ENCODE data around the gene MCF2.

MCF2 gene

DNA sequence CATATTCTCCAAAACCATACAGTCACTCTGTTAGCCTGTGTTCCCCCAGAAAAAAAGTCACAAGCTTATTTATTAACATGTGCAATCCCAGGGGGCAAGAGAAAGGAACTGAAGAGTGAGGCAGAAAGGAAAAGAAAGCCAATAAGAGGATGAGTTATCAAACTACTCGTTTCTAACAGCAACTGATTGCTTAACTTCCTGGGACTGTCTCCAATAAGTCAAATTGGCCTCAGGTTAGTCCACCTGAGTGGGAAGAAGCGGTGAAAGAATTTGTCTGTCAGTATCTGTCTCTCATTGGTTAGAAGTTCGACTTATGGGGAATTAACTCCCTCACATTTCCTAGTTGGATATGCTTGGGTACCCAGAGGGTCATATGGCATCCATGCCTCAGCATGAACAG lies 163.4 kb downstream of the MCF2 start:
- H3K4me1 ChIP-seq (ENCODE audit: control insufficient read depth, insufficient read depth, low read length) = no peaks in the 10 kb centered on the region
- H3K9me3 ChIP-seq (ENCODE audit: control insufficient read depth, insufficient read depth, low read depth, low read length) = no peaks in the 10 kb centered on the region
- no peak overlapping the region for H3K27ac ChIP-seq (ENCODE audit: low read depth, low read length)
- H3K4me3 ChIP-seq (ENCODE audit: low read depth, low read length) = no peak overlapping the region
- no peak overlapping the region for H3K9ac ChIP-seq (ENCODE audit: low read length)
- no peaks in the 10 kb centered on the region for H3K36me3 ChIP-seq (ENCODE audit: control insufficient read depth, insufficient read depth, low read length)
- no peaks in the 10 kb centered on the region; the same call in 1 of the 2 replicates for H3K27me3 ChIP-seq (ENCODE audit: control insufficient read depth, insufficient read depth, low read length)

GRCh38 chrX:139543920-139544319 lies 164.0 kb downstream of the MCF2 start:
- H3K9ac ChIP-seq (ENCODE audit: low read length) = no peak overlapping the region
- no peaks in the 10 kb centered on the region for H3K9me3 ChIP-seq (ENCODE audit: control insufficient read depth, insufficient read depth, low read depth, low read length)
- no peaks in the 10 kb centered on the region for H3K36me3 ChIP-seq (ENCODE audit: control insufficient read depth, insufficient read depth, low read length)
- no peak overlapping the region for H3K27ac ChIP-seq (ENCODE audit: low read depth, low read length)
- no peaks in the 10 kb centered on the region for H3K4me1 ChIP-seq (ENCODE audit: control insufficient read depth, insufficient read depth, low read length)
- H3K27me3 ChIP-seq (ENCODE audit: control insufficient read depth, insufficient read depth, low read length) = no peaks in the 10 kb centered on the region; the same call in 1 of the 2 replicates
- no peak overlapping the region for H3K4me3 ChIP-seq (ENCODE audit: low read depth, low read length)

DNA sequence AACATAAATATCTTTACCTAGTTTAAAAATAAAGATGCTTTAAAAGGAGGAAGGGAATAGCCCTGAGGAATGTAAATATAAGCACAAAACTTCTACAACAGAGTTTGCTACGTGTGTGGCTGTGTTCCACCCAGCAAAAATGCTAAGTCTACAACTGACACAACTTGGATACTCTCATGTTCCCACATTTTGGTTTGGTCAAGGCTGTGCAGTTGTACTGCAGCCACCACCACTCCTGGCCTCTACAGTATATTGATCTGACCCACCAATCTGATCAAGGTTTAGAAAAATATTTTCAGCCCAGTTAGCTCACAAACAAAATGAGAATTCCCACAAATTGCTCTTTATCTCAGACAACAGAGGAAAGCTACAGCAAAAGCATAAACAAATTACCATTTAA lies 165.3 kb downstream of the MCF2 start:
- Histone ChIP-seq H3K27ac (ENCODE audit: low read depth, low read length) (no peak overlapping the region), H3K9me3 (ENCODE audit: control insufficient read depth, insufficient read depth, low read depth, low read length) (no peaks in the 10 kb centered on the region), H3K27me3 (ENCODE audit: control insufficient read depth, insufficient read depth, low read length) (no peaks in the 10 kb centered on the region; the same call in 1 of the 2 replicates)

DNA sequence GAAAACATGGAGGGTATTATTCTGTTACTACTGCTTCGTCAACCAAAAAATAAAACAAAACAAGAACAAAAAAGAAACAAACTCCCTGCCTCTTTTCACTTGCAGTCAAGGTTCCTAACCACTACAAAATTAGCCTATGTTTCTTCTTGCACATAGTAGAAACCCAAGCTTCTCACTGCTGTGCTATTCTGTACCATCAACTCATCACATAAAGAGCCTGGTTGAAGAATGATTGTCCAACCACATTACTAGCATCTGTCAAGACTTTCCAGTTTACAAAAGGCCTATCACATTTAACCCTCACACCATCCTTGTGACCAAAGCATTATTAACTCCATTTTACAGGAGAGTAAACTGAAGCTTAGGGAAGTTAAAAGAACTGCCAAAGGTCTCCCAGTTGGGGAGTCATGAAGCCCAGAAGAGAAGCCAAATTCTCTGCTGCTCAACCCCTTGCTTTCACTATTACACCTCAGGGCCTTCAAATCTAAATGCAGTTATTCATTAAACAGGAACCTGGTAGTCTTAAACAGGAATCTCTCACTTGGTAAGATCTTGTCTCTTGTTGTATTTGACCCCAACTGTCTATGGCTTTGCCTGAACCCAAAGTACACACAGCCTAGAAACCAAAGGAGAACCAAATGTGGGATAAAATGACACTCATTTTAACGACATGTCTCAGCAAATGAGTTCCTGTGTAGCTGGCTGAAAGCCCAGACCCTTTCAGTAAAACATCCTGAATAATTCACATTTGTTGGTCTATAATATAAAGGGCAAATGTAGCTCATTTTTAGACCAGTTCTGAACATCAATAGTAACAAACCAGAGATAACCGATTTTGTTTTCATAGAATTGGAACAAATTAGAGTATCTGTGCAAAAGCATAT lies 168.8 kb downstream of the MCF2 start:
- no peak overlapping the region for H3K9ac ChIP-seq (ENCODE audit: low read length)
- H3K9me3 ChIP-seq (ENCODE audit: control insufficient read depth, insufficient read depth, low read depth, low read length) = no peaks in the 10 kb centered on the region
- H3K4me3 ChIP-seq (ENCODE audit: low read depth, low read length) = no peak overlapping the region
- H3K27me3 ChIP-seq (ENCODE audit: control insufficient read depth, insufficient read depth, low read length) = no peaks in the 10 kb centered on the region; the same call in 1 of the 2 replicates
- H3K4me1 ChIP-seq (ENCODE audit: control insufficient read depth, insufficient read depth, low read length) = no peaks in the 10 kb centered on the region
- no peaks in the 10 kb centered on the region for H3K36me3 ChIP-seq (ENCODE audit: control insufficient read depth, insufficient read depth, low read length)
- H3K27ac ChIP-seq (ENCODE audit: low read depth, low read length) = no peak overlapping the region

More for the DNA sequence above, 165.3 kb downstream of the MCF2 start:
- Histone ChIP-seq H3K9ac (ENCODE audit: low read length) (no peak overlapping the region), H3K4me1 (ENCODE audit: control insufficient read depth, insufficient read depth, low read length) (no peaks in the 10 kb centered on the region), H3K36me3 (ENCODE audit: control insufficient read depth, insufficient read depth, low read length) (no peaks in the 10 kb centered on the region), H3K4me3 (ENCODE audit: low read depth, low read length) (no peak overlapping the region)

GRCh38 chrX:139533444-139533843 lies 174.5 kb downstream of the MCF2 start:
- no peak overlapping the region for H3K9ac ChIP-seq (ENCODE audit: low read length)
- no peaks in the 10 kb centered on the region for H3K36me3 ChIP-seq (ENCODE audit: control insufficient read depth, insufficient read depth, low read length)
- no peaks in the 10 kb centered on the region for H3K9me3 ChIP-seq (ENCODE audit: control insufficient read depth, insufficient read depth, low read depth, low read length)
- H3K4me3 ChIP-seq (ENCODE audit: low read depth, low read length) = no peak overlapping the region
- H3K27ac ChIP-seq (ENCODE audit: low read depth, low read length) = no peak overlapping the region
- H3K4me1 ChIP-seq (ENCODE audit: control insufficient read depth, insufficient read depth, low read length) = no peaks in the 10 kb centered on the region
- H3K27me3 ChIP-seq (ENCODE audit: control insufficient read depth, insufficient read depth, low read length) = no peaks in the 10 kb centered on the region

DNA sequence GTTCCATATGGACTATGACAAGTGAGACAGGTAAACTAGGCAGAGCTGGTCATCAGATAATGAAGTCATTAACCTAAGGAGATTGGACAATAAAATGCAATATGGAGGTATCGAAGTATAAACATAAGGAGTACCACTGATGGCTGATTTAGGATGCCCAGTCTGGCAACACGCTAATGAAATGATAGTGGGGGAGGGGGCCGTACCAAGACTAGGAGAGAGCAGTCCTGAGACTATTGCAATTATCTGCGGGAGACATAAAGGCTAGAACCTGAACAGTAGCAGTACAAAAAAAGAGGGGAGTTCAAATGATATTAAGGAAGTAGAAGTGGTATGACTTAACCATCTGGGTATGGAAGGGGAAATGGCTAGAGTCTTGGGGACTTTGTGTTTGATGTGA lies 175.1 kb downstream of the MCF2 start:
- H3K9ac ChIP-seq (ENCODE audit: low read length) = no peak overlapping the region
- no peak overlapping the region for H3K27ac ChIP-seq (ENCODE audit: low read depth, low read length)
- no peaks in the 10 kb centered on the region for H3K36me3 ChIP-seq (ENCODE audit: control insufficient read depth, insufficient read depth, low read length)
- no peaks in the 10 kb centered on the region for H3K27me3 ChIP-seq (ENCODE audit: control insufficient read depth, insufficient read depth, low read length)
- H3K4me1 ChIP-seq (ENCODE audit: control insufficient read depth, insufficient read depth, low read length) = no peaks in the 10 kb centered on the region
- H3K4me3 ChIP-seq (ENCODE audit: low read depth, low read length) = no peak overlapping the region
- no peaks in the 10 kb centered on the region for H3K9me3 ChIP-seq (ENCODE audit: control insufficient read depth, insufficient read depth, low read depth, low read length)

All from HUES6 (cell line).